Activated T-helper 1 cell treated with anti-CD3 and anti-CD28 coated beads, Interleukin-12 subunit alpha, Interleukin-12 subunit beta, Interleukin-2, Interleukin-4 antibody, amounts not matched to agents 30 ng/mL and 10 ng/mL and 1 ng/mL, durations not matched to agents 14 hours and 24 hours and 36 hours (primary cell): ENCODE measurements around the gene ZBTB12. TPM values are rescaled to one million over a fixed set of nuclear protein-coding genes. Genes with fewer than 3 reads are reported as not detected.
A peak's percentile ranks its signal among the peaks of the same experiment; 100 is the strongest.
"Not testable (repeated sequence)": the region's sequence is repeated elsewhere in the genome, so short reads cannot be mapped to it uniquely, and the experiment has no call there.

Experiments
- DNase-seq: peaks from one replicate; pipeline ENCODE4 v3.0.0; 2021; ENCODE audit warnings: low spot score
- H3K27ac Mint-ChIP-seq: one replicate; pipeline ENCODE4 v1.8.0; 2021; ENCODE audit warnings: mild to moderate bottlenecking, mixed read lengths
- H3K27me3 Mint-ChIP-seq: one replicate; pipeline ENCODE4 v1.8.0; 2022; ENCODE audit warnings: mild to moderate bottlenecking, moderate library complexity, mixed read lengths; ENCODE audit not compliant: insufficient read depth
- H3K36me3 Mint-ChIP-seq: one replicate; pipeline ENCODE4 v1.8.0; 2021; ENCODE audit warnings: low read depth, mixed read lengths
- H3K4me1 Mint-ChIP-seq: one replicate; pipeline ENCODE4 v1.8.0; 2021; ENCODE audit warnings: low read depth, mixed read lengths
- H3K4me3 Mint-ChIP-seq: one replicate; pipeline ENCODE4 v1.8.0; 2021; ENCODE audit warnings: mild to moderate bottlenecking, moderate library complexity, mixed read lengths
- H3K9me3 Mint-ChIP-seq: one replicate; pipeline ENCODE4 v1.8.0; 2021; ENCODE audit warnings: mixed read lengths
- intact Hi-C: fragments of 100-400 bp; cut with micrococcal nuclease; formaldehyde crosslinking; loops from one replicate; pipeline ENCODE4 v1.15.1; 2024
- total RNA-seq: library from RNA; stranded (reverse); gene quantifications from 2 replicates; pipeline ENCODE4 v1.2.3, GENCODE V29; 2022

ZBTB12 gene
- total RNA-seq, 1 donor from 2014 or later = 5.1 TPM

DNA sequence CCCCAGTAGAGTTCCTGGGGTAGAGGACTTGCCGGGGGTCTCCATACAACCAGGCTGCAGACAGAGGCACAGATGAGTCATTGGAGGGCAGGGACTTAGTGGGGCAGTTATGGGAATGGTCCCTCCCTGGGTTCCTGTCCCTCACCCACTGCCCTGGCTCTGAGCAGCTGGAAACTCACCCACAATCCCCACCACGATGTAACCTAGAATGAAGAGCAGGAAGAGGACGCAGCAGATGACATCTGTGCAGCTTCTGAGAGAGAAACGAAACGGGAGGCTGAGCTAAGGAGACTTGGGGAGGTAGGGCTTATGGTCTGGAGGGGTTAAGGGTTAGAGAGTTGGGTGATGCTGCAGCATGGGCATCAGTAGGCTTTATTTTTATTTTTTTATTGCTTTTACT lies 26.0 kb downstream of the ZBTB12 start:
- Mint-ChIP-seq H3K27me3 (peaks cover 2% of the 10 kb centered on the region), H3K9me3 (no peaks in the 10 kb centered on the region), H3K4me3 (no peak overlapping the region), H3K4me1 (peaks cover 8% of the 10 kb centered on the region), H3K27ac (no peak overlapping the region), H3K36me3 (peaks cover 2% of the 10 kb centered on the region)
- intact Hi-C loops = no loop called here
- no peak for DNase-seq

DNA sequence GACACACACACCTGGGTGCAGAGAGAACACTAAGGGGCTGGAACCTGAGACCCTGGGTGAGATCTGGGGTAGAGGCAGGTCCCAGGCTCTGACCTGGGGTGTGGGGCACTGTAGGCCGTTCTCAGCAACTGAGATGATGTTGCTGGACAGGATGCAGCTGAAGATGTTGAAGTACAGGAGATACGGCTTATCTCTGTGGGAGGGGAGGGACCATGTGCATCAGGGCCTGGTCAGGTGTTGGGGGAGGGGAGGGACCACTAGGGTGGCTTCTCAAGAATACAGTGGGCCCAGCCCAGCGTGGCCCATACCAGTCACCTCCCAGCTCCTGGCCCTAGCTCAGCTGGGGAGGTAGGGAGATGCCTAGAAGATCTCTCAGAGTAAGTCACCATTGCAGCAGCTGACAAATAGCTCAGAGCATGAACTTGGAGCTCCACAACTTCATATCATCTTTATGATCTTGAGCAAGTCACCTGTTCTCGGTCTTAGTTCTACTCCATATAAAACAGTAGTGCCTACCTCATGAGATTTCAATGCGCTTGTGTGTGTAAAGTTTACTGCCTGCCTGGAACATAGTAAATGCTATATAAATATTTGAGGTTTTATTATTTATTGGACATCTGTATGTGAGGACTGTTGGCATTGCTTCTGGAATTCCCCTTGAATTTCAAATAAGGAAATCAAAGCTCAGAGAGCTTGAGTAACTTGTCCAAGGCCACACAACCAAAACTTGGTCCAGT lies 26.9 kb downstream of the ZBTB12 start:
- H3K4me3 Mint-ChIP-seq = no peak overlapping the region
- H3K36me3 Mint-ChIP-seq = no peaks in the 10 kb centered on the region
- H3K27ac Mint-ChIP-seq = no peak overlapping the region
- DNase-seq = no peak
- intact Hi-C loops = no loop called here
- peaks cover 9% of the 10 kb centered on the region for H3K4me1 Mint-ChIP-seq
- no peaks in the 10 kb centered on the region for H3K9me3 Mint-ChIP-seq
- peaks cover 2% of the 10 kb centered on the region for H3K27me3 Mint-ChIP-seq

DNA sequence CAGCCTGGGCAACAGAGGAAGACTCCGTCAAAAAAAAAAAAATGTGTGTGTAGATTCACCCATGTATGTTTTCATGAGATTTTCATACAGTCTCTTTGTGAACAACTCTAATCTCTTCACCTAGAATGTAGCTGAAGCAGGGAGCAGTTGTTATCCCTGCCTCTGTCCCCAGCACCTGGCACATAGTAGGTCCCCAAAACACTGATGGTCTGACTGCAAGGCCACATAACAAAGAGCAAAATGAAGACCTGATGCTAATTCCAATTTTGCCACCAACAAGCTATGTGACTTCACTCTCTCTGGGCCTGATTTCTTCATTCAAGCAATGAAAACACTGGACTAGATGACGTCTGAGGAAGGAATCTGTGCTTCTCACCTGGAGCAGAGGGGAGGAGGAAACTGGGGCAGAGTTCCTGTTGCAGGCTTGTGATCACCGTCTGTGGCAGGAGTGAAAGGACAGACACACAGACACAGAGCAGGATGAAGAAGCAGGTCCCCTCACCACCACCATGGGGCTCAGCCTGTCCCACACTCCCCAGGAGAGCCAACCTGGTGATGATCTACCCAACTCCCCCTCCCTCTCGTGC lies 27.7 kb downstream of the ZBTB12 start:
- no peaks in the 10 kb centered on the region for H3K36me3 Mint-ChIP-seq

DNA sequence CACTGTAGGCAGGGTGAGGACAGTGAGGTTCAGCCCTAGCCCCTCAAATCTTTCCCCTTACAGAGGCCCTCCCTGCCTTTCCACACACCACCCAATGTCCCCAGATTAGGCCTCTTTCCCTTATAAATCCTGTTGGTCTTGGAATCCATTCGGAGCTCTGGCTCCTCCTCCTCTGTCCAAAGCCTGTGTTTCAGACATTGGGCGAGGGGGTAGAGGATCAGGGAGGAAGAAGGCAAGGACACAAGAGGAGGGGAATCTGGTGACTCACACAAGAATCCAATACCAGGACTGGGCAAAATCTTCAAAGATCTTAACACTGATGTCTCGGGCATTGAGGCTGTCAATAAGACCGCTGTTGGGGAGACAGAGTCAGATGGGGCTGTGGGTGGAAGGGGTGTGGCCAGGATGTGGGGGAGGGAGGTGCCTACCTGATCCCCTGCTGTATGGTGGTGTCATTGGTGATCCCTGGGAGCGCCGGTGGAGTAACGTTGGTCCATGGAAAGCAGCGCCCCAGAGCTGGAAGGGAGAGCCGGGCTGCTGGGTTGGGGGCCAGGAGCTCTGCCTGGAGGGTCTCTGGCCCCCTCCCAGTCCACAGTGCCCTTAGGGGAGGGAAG lies 30.7 kb downstream of the ZBTB12 start:
- H3K27me3 Mint-ChIP-seq = peaks cover 4% of the 10 kb centered on the region

More for the DNA sequence above, 27.7 kb downstream of the ZBTB12 start:
- Mint-ChIP-seq H3K4me3 (no peak overlapping the region), H3K27ac (no peak overlapping the region), H3K27me3 (peaks cover 2% of the 10 kb centered on the region), H3K4me1 (peaks cover 9% of the 10 kb centered on the region), H3K9me3 (no peaks in the 10 kb centered on the region)
- no peak for DNase-seq
- intact Hi-C loops = no loop called here

DNA sequence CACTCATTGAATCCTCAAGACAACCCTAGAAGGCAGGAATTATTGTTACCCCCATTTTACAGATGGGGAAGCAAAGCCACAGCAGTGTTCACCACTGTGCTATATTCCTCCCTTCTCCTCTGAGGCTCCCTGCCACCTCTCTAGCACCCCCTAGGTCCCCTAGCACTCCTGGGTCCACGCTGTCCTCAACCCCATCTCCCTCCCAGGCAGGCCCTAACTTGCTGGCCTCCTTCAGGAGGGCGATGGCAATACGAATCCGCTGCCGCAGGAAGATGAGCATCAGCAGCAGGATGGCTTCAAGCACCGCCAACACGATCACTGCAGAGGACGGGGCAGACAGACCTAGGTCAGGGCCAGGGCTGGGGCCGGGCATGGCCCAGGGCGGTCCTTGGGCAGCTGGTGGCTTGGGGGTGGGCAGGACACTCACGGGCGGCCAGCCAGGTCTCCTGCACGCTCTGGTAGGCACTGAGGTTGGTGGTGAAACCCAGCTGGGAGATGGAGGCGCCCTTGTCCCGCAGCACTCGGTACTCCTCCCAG lies 31.4 kb downstream of the ZBTB12 start:
- intact Hi-C loops = no loop called here
- no peak overlapping the region for H3K4me3 Mint-ChIP-seq
- no peaks in the 10 kb centered on the region for H3K9me3 Mint-ChIP-seq
- no peak for DNase-seq
- H3K36me3 Mint-ChIP-seq = no peaks in the 10 kb centered on the region
- H3K27me3 Mint-ChIP-seq = peaks cover 4% of the 10 kb centered on the region
- peaks cover 9% of the 10 kb centered on the region for H3K4me1 Mint-ChIP-seq
- no peak overlapping the region for H3K27ac Mint-ChIP-seq

More for the DNA sequence above, 30.7 kb downstream of the ZBTB12 start:
- H3K36me3 Mint-ChIP-seq = no peaks in the 10 kb centered on the region
- intact Hi-C loops = no loop called here
- H3K4me1 Mint-ChIP-seq = peaks cover 9% of the 10 kb centered on the region
- DNase-seq = no peak
- H3K4me3 Mint-ChIP-seq = no peak overlapping the region
- no peaks in the 10 kb centered on the region for H3K9me3 Mint-ChIP-seq
- H3K27ac Mint-ChIP-seq = no peak overlapping the region

DNA sequence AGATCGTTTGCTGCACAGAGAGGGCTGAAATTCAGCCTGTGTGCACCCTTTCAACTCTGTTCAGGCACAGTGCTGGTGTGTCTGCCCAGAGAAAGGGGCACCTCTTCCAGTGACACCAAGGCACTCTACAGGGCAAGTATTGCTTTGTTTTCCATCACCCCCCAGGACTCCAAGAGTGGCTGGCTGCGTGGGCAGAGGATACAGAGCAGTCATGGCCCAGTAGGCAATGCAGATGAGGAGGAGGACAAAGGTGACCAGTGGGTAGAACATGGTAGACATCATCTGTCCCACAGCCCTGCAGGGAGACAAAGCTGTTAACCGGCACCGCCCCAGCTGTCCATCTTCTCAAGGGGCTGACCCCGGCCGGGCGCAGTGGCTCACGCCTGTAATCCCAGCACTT lies 32.5 kb downstream of the ZBTB12 start:
- intact Hi-C loops = loop anchor here (10.0 kb wide), 1 partner anchor 1255 kb away; the partner anchor contains the start of genes MRPS18B and PPP1R10
- no peak for DNase-seq
- H3K27ac Mint-ChIP-seq = no peak overlapping the region
- no peak overlapping the region for H3K4me3 Mint-ChIP-seq
- H3K36me3 Mint-ChIP-seq = no peaks in the 10 kb centered on the region
- H3K27me3 Mint-ChIP-seq = peaks cover 4% of the 10 kb centered on the region
- H3K9me3 Mint-ChIP-seq = no peaks in the 10 kb centered on the region
- H3K4me1 Mint-ChIP-seq = peaks cover 14% of the 10 kb centered on the region

DNA sequence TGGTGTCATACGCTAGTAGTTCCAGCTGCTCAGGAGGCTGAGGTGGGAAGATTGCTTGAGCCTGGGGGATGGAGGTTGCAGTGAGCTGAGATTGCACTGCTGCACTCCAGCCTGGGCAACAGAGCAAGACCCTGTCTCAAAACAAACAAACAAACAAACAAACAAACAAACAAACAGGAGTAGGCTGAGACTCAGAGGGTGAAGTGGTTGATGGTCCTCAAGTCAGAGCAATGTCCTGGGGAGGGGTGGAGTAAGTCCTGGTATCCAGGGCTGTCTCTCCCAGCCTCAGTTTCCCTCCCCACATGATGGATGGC lies 33.3 kb downstream of the ZBTB12 start:
- not testable (repeated sequence) for H3K9me3 Mint-ChIP-seq, H3K4me3 Mint-ChIP-seq, DNase-seq, H3K27ac Mint-ChIP-seq, H3K27me3 Mint-ChIP-seq, H3K36me3 Mint-ChIP-seq
- intact Hi-C loops = loop anchor here (10.0 kb wide), 1 partner anchor 1254 kb away; the partner anchor contains the start of genes MRPS18B and PPP1R10
- H3K4me1 Mint-ChIP-seq = peaks cover 18% of the 10 kb centered on the region

DNA sequence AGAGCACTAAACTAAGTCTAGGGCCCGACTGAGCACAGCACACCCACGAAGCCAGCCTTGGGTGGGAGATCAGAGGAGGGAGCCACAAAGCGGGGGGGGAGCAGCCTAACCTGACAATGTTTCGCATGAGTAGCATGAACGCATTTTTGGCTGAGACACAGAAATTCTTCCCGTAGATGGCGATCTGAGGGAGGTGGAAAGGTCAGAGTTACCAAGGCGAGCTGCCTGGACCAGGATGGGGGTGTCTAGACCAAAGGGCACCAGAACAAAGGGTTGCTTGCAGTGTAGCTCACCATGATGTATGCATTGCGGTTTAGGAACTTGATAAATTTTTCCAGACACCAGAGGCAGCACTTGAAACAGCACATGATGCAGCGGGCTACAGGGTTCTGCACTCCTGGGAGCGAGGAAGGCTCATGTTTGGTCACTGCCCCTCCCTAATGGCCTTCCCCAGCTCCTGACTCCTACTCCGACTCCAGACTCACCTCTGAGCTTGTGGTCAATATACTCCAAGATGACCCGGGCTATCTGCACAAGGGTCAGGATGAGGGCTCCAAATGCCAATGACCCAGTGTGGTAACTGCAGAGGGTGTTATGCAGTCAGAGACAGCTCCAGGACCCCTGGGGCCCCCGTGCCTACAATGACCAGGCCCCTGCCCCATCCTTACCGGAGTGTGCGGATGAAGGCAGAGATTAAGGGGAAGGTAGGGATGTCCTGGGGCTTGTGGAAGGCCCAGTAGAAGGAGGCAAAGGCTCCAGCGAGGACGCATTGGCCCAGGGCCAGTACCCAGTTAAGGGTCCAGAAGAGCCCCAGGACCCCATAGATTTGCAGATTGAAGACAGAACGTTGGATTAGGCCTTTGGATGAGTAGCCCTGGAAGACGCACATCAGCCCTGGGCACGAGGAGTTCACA lies 36.4 kb downstream of the ZBTB12 start:
- Mint-ChIP-seq H3K27me3 (peaks cover 5% of the 10 kb centered on the region), H3K9me3 (no peaks in the 10 kb centered on the region), H3K36me3 (peaks cover 2% of the 10 kb centered on the region), H3K4me1 (peaks cover 37% of the 10 kb centered on the region), H3K4me3 (peak overlapping the region; percentile 15), H3K27ac (no peak overlapping the region)
- no peak for DNase-seq
- intact Hi-C loops = loop anchor here (10.0 kb wide), 1 partner anchor 1251 kb away; the partner anchor contains the start of genes MRPS18B and PPP1R10

DNA sequence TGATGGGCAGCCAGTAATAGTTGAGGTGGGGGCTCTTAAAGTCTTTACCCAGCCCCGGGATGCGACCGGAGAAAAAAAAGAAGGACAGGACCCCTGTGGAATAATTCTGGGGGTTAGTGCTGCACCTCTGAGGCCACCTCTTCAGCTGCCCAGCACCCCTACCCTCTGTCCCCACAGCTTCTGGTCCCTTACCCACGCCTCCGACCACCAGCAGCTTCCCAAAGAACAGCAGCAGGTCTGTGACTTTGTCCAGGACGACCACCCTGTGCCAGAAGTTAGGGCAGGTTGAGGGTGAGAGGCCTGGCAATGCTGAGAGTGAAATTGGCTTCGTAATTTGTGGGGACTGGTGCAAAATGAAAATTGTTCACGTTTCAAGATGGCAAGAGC lies 37.1 kb downstream of the ZBTB12 start:
- H3K4me3 Mint-ChIP-seq = no peak overlapping the region
- peaks cover 3% of the 10 kb centered on the region for H3K36me3 Mint-ChIP-seq
- peaks cover 5% of the 10 kb centered on the region for H3K27me3 Mint-ChIP-seq
- H3K27ac Mint-ChIP-seq = no peak overlapping the region
- no peaks in the 10 kb centered on the region for H3K9me3 Mint-ChIP-seq
- DNase-seq = no peak
- H3K4me1 Mint-ChIP-seq = peaks cover 37% of the 10 kb centered on the region
- intact Hi-C loops = loop anchor here (10.0 kb wide), 1 partner anchor 1250 kb away; the partner anchor contains the start of genes MRPS18B and PPP1R10

DNA sequence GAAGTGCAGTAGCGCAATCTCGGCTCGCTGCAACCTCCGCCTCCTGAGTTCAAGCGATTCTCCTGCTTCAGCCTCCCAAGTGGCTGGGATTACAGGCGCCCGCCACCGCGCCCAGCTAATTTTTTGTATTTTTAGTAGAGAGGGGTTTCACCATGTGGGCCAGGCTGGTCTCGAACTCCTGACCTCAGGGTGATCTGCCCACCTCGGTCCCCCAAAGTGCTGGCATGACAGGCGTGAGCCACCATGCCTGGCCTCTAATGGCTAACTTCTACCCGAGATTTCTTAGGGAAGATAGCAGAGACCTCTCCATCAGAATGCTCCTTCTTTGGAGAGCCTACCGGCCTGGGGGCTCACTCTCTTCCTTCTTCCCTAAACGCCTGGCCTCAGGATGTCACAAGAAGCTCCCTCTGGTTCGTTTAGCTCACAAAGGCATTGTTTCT lies 37.7 kb downstream of the ZBTB12 start:
- Mint-ChIP-seq H3K27ac (peak overlapping the region; percentile 94), H3K4me3 (peak overlapping the region; percentile 97), H3K4me1 (peaks cover 37% of the 10 kb centered on the region)
- not testable (repeated sequence) for DNase-seq, H3K36me3 Mint-ChIP-seq, H3K9me3 Mint-ChIP-seq, H3K27me3 Mint-ChIP-seq
- intact Hi-C loops = loop anchor here (10.0 kb wide), 1 partner anchor 1249 kb away; the partner anchor contains the start of genes MRPS18B and PPP1R10

DNA sequence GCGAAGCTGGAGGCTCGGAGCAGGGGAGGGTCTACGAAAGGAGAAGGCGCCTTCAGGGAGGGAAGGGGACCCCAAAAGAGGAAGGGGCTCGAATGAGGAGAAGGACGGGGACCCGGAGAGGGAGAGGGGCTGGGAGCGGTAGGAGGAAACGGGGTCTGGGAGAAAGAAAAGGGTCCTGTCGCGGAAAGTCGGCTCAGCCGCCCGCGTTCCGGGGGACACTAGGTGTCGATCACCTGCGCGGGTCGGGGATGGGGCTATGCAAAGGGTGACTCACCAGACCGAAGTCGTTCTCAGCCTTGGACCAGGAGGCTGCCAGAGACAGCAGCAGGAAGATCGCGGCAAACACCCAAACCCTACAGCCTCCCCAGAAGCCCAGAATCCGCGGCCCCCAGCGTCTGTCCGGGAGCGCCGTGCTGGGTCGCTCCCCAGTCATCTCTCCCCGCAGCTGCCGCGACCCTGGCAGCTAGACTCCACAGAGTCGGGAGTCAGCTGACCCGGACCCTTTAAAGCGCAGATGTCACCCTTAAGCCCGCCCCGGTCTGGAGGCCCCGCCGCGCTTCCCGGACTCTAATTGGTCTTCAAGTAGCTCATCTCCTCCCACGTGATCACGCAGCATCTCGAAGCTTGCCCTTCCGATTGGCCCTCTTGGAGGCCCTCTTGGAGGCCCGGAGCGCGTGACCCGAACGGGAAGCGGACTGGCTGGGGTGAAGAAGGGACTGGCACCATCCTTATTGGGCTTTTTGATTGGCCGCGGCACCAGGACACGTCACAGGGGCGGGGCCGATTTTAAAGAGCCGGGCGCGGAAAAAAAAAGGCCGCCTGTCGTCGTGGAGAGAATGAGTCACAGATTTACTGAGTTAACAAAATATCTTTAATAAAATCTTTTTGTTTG lies 39.3 kb downstream of the ZBTB12 start, which contains the start of gene NEU1:
TSS of gene NEU1 (minus strand) at position 478 of the 892 bp plus-strand sequence. CDS start at position 433, 45 bp downstream.
- Mint-ChIP-seq H3K27ac (peak within 1 kb of the TSS; percentile 94), H3K9me3 (no peaks in the 10 kb centered on the region), H3K4me1 (peaks cover 37% of the 10 kb centered on the region), H3K4me3 (peak within 1 kb of the TSS; percentile 97), H3K36me3 (peaks cover 7% of the 10 kb centered on the region), H3K27me3 (peaks cover 3% of the 10 kb centered on the region)
- DNase-seq = peak; percentile 99
- intact Hi-C loops = loop anchor here (1.0 to 10.0 kb wide), 11 partner anchors 28 to 1248 kb away; partner anchors contain the start of genes ABHD16A, BAG6, EHMT2 and MRPS18B
